Ureter (tissue), 1 donor: Measurements from ENCODE around the gene PCNT. TPM values are rescaled to one million over a fixed set of nuclear protein-coding genes. Genes with fewer than 3 reads are reported as not detected.
A peak's percentile ranks its signal among the peaks of the same experiment; 100 is the strongest.
"Not testable (repeated sequence)": the region's sequence is repeated elsewhere in the genome, so short reads cannot be mapped to it uniquely, and the experiment has no call there.

Source experiments
- DNase-seq: peaks from one replicate; pipeline ENCODE4 v3.0.0-alpha.2; 2020; ENCODE audit warnings: low spot score
- total RNA-seq: library from RNA; stranded (reverse); gene quantifications from one replicate; pipeline ENCODE4 v1.2.4, GENCODE V29; 2023
- donor health status: DM: yes; HTN: yes; CAD: no.

PCNT gene
- total RNA-seq, 1 donor from 2014 or later = 28.5 TPM

DNA sequence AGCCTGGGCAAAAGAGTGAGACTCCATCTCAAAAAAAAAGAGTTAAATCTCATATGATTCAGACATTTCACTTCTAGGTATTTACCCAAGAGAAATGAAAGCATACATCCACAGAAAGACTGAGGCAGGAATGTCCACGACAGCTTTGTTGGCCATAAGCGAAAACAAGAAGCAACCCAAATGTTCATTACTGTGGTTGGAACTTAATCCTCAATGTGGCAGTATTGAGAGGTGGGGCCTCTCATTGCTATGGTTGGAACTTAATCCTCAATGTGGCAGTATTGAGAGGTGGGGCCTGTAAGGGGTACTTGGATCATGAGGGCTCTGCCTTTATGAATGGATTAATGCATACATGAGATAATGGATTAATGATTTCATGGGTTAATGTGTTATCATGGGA, 15.5 kb upstream of the PCNT start:
- DNase-seq = no peak

DNA sequence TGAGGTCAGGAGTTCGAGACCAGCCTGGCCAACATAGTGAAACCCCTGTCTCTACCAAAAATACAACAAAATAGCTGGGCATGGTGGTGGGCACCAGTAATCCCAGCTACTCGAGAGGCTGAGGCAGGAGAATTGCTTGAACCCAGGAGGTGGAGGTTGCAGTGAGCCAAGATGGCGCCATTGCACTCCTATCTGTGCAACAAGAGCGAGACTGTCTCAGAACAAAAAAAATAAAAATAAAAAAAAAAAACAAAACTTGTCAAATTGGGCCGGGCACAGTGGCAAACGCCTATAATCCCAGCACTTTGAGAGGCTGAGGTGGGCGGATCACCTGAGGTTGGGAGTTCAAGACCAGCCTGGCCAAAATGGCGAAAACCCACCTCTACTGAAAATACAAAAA, 13.7 kb upstream of the PCNT start:
- not testable (repeated sequence) for DNase-seq

DNA sequence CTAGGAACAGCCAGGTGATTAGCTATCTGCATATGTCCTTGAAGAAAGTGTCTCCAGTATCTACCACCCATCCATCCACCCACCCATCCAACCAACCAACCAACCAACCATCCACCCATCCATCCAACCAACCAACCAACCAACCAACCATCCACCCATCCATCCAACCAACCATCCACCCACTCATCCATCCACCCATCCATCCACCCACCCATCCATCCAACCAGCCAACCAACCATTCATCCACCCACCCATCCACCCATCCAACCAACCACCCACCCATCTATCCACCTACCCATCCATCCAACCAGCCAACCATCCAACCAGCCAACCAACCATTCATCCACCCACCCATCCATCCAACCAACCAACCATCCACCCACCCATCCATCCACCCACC, 12.4 kb upstream of the PCNT start:
- no peak for DNase-seq

DNA sequence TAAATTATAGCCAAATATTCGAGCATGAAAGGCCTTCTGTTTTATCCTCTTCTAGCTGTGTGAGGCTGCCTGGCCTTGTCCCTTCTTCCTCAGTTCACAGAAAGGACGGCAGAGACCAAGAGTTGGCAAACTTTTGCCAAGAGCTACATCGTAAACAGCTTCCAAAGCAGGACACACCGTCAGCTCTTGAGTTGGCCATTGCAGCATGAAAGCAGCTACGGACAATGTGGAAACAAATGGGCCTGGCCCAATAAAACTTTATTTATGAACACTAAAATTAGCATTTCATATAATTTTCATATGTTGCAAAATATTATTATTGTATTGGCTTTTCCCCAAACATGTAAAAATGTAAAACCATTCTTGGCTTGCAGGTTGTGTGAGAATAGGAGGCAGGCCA, 11.0 kb upstream of the PCNT start:
- no peak for DNase-seq

DNA sequence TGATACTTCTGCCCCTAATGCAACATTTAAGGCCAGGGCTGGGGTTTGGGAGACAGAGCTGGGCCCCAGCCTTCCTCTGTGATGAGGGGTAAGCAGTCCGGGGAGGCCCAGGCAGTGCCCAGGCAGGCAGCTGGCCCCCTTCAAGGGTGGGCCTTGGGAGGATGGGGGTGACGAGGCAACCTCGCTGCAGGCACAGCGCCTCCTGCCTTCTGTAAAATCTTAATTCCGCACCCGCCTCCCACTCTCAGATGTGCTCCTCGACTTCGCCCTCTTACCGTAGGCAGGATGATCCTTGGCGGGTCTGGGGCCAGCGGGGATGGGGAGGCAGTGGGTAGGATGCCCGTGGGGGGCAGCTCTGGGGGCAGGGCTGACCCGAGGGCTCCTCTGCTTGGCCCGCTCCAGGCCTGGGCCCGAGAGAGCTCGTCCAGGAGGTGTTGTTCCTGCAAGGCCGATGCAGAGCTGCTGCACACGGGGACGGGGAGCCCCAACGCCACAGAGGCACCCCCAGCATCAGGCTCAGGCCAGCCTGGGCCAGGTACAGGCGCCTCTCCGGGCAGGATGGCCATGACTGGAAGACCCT, 9.4 kb upstream of the PCNT start:
- no peak for DNase-seq

DNA sequence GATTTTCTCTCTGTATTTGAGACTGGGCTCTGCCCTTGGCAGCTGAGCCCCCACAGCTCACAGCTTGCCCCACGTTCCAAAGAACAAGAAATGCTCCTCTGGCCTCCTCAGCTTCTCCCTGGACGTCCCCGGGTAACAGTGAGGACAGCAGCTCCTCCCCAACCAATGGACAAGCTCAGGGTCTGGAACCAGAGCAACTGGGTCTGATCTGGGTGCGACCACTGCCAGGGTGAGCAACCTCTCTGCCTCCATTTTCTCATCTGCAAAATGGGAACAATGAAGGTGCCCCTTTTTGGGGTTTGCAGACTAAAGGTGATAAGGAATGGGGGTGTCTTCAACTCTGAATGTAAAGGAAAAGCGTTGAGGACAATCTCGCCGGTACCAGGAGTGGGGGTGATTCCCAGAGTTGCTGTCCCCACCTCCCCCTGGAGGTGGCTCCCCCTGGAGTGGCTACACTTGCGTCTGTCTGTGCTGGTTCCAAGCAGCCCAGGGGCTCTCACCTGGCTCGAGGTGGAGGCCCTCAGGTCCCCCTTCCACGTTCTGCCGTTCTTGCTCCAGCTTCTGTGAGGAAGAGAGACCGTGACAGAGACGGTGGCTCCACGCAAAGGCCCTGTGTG, 7.1 kb upstream of the PCNT start:
- no peak for DNase-seq

DNA sequence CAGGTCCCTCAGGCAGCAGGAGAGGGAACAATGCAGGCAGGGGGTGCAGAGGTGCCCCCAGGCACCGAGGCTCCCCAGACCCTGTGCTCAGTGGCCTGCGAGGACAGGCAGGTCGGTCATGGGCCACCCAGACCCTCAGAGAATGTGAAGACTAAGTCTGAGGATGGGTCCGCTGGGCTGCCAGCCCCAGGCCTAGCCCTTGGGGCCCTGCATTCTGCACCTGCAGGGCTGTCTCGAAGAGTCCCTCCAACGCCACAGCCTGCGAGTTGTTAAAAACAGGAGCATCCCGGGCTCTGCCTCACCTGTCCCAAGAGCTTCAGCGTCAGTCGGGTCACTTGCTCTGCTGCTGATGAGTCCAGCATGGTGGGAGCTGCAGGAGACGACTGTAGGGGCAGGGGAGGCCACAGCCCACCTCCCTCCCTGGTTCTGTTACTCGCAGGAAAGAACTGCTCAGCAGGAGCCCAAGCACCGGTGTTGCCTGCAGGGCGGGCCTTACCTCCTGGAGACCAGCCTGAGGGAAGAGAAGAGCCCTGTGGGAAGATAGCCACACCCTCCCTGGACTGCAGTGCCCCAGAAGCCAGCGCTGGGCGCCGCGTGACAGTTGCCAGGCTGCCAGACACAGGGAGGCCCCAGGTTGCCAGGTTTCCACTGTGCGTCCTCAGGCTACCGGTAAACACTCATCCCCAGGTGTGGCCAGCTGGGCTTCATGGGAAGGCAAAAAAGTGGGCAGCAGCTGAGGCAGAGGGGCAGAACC, 6.1 kb upstream of the PCNT start:
- no peak for DNase-seq

DNA sequence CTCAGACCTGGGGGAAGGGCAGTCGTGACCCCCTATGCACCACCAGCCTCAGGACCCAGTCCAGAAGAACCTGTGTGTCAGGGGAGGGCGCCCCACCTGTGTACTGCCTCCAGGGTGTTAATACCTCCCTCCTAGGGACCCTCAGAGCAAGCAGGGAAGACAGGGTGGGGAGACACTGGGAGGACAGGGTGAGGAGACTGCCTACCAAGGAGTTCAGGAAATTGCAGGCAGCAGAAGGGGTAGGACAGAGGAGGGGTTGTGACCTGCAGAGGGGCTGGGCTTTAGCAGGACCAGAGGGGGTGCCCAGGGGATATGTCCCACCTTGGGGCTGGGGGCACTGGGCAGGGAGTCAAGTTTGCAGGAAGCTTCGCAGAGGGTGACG, 5.5 kb upstream of the PCNT start:
- DNase-seq = no peak

DNA sequence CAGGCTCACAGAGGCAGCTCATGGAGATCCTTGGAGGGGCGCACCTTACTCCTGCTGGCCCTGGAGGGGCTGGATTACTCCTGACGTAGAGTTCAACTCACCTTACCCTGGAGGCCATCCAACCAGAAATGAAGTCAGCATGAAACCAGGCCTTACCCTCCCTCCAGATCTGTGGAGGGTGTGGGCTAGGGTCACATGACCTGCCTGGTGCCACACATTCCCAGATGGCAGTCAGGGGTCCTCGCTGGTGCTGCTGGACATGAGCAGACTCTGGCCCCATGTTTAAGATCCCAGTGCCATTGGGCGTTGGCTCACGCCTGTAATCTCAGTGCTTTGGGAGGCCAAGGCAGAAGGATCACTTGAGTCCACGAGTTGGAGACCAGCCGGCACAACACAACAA, 4.8 kb upstream of the PCNT start:
- no peak for DNase-seq

DNA sequence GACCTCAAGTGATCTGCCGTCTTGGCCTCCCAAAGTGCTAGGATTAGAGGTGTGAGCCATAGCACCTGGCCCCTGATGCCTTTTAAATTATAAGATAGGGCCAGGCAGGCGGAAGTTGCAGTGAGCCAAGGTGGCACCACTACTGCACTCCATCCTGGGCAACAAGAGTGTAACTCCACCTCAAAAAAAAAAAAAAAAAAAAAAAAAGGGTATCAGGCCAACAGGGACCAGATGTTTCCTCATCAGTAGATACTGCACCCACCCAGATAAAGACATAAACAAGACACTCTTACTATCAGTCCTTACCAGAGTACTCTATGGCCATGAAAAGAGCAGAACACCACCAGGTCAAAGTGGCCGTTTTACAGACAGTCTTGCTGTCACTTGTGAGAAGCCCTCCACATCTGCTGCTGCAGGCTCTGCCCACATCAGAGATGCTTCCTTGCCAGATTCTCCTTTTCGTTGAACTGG, 3.6 kb upstream of the PCNT start:
- no peak for DNase-seq

DNA sequence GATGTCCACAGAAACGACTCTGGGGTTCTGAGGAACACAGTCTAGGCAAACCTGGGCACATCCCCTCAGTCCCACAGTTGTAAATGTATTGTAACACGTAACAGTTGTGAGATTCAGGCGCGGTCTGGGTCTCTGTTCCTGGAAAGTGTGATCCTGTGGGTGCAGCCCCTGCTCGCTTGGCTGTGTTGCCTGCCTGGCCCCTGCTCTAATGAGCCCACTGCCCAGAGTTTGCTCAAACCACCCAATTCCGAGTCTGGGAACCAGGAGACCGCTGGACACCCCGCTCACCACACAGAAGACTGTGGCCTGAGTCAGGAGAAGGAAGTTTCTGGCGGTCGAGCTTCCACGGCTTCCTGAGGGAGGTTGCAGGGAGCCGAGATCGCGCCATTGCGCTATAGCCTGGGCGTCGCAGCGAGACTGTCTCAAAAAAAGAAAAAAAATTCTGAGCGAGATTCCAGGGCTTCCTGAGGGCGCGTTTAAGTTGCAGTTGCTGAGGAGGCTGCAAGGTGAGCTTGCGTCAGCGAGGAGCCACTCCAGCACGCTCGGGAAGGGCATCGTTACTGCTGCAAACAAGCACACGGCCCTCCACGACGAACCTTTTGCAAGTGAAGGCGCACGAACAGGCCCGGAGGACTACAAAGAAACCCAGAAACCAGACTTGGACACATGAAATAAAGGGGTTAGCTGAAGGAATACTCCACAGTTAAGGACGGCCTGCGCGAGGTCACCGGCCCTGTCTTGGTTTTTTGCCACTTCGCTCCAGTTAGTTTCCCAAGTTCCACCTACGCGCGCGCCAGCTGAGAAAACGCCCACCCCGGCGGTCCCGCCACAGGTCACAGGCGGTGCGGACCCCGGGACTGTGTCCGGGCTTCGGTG, 1.4 kb upstream of the PCNT start:
- no peak for DNase-seq

DNA sequence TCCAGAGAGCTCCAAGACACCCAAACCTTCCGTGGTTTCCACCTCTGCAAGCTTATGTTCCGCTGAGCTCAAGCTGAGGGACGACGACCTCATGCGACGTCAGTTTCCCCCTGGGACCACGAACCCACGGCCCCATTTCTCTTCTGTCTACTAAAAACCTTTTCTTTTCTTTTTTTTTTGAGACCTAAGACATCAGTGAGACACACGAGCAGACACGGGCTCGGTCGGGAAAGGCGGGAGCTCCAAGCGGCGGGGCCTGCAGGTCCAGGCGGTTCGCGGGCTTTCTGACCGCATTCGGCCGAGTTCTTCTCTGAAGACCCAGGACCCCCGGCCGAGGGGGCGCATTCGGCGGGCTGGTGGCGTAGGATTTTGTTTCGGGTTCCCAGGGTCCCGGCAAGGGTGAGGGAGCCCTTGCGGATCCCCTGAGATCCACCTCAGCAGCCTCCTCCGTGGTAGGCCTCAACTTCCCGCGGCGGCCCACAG, 688 bp upstream of the PCNT start:
- no peak for DNase-seq

DNA sequence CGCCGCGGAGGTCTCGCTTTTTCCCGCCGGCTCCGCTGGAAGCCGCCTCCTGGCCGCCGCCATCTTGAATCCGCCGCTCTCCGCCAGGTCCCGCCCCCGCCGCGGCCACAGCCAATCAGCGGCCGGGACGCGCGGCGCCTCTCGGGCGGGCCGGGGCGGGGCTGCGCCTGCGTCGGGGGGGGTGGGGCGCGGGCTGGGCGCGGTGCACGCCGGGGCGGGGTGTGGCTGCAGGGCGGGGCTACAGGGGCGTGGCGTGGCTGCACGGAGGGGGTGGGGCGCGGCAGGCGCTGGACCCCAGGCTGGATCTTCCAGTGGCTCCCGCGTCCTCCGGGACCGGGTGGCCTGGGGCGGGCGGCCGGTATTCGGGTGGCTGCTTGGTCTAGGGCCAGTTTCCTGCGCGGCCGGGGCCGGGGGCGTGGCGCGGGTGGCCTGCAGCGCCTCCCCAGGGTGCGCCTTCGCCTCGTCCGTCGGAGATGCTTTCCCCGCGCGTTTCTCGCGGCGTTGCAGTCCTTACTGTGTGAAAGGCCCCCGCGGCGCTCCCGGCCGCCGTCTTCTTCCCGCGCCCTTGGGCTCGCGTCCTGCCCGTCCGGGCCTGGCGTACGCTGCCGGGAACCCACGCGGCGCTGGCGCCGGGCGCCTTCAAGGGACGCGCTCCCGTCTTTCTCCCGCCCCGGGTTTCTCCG, 575 bp downstream of the PCNT start:
- DNase-seq = peak; percentile 90

DNA sequence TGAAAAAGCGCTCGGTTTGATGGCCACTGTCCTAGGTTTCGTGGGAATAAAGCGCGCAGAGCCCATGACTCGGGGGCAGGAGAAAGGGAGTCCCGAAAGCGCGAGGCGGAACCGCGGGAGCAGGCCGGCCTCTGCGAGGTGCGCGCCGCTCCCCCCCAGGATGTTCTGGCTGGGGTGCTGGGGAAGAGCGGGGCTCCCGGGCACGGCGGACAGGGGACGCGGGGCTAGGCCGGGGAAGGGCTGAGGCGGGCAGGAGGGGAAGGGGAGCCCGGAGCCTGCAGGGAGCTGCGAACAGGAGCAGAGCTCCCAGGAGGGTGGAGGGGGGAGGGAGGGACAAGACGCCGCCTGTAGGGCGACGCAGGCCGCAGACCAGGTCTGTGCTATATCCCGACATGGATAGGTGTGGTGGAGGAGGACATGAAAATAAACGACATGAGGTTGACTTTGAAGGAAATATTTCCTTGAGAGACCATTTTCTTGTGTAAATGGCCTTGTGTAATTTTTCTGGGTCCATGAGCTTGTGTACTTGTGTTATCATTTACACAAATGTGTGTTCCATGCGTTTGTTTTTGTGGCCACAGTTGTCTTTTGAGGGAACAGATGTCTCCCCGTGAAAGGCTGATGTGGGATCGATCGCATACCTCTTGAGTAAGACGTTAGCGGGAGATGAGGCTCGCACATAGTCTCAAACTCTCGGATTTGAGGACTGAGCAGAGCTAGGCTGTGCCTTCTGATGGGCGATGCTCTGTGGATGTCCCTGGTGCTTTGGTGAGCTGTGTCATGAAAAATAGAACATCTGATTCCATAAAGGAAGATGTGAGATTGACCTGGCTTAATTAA, 1.3 kb downstream of the PCNT start:
- peak; percentile 64 for DNase-seq

DNA sequence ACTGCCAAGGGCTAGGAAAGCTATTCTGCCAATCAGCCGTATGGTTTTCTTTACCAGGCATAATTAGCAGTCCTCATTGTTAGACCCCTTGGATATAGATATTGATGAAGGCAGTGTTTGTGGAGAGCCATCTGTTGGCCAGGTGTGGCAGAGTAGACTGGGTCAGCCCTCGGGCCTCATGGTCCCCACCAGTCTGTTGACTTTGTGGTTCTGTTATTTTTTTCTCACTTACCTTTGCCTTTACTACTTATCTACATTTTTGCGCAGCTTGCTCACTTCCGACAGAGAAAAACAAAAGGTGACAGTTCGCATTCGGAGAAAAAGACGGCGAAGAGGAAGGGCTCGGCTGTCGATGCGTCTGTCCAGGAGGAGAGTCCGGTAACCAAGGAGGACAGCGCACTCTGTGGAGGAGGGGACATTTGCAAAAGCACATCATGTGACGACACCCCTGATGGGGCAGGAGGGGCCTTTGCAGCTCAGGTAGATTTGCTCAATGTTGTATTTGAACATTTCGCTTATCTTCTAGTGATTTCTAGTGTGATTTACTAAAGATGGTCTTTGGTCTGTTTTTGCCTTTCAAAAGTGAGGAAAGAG, 2.3 kb downstream of the PCNT start:
- no peak for DNase-seq

DNA sequence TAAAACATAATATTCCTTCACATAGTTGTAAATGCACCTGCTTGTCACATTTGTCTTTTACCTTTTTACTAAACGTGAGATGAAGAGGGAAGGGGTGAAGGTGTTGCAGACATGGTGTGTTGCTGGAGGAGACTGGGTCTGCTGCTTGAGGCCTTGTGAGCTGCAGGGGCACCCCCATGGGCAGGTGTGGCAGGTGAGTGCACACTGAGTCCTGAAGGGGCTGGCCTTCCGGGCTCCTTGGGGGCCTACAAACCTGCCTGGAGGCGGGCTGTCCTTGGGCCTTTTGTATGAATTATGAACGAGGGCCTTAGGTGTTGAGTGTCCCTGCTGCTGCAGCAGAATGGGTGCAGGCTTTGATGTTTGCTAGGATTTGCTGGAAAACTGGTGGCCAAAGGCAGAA, 3.8 kb downstream of the PCNT start:
- DNase-seq = no peak

DNA sequence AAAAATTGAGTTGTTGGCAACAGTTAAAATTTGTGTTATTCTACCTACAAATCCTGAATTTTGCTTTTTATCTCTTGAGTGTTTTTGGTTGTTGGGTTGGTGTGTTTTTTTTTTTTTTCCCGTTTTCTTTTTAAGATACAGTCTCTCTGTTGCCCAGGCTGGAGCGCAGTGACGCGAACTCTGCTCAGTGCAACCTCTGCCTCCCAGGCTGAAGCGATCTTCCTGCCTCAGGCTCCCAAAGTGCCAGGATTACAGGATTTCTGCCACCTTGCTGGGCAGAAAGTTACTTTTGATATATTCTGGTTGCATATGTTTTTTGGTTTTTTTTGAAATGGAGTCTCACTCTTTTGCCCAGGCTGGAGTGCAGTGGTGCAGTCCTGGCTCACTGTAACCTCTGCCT, 4.2 kb downstream of the PCNT start:
- DNase-seq = no peak

DNA sequence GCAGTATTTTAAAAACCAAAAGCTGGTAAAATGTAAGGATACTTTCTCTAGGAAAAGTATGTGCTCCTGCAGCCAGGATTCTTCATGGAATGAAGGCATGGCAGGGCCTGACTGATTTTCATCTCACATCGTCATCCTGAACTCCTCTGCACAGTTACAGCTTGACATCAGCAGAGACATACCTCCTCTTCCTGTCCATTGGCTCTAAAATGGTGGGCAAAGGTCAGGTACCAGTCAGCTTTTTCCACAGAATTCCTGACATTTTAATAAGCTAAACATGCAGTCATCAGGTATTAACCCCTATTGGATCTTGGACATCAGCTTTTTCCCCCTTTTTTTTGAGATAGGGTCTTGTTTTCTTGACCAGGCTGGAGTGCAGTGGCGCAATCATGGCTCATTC, 5.8 kb downstream of the PCNT start:
- DNase-seq = no peak

DNA sequence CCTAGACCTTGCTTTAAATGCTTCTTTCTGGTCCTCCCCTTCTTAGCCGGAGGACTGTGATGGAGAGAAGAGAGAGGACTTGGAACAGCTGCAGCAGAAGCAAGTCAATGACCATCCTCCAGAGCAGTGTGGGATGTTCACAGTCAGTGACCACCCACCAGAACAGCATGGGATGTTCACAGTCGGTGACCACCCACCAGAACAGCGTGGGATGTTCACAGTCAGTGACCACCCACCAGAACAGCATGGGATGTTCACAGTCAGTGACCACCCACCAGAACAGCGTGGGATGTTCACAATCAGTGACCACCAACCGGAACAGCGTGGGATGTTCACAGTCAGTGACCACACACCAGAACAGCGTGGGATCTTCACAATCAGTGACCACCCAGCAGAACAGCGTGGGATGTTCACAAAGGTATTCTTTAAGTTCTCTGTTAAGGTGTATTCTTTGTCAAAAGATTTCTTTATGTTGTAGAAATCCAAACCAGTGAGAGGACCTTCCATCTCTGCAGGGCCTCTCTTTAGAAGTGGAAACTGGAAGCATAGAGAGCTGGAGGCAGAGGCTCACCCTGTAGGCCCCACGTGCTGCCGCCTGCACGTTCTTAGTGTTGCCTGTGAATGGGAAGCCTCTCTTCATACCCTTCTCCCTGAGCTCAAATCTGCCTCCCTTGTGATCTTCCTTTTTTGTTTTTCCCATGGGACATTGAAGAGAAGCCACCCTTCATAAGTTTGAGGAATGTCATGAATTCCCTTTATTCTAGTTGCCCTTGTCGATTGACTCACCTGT, 10.6 kb downstream of the PCNT start:
- no peak for DNase-seq
